ENCODE measurements around the gene LRP6.
"Not testable (repeated sequence)": the region's sequence is repeated elsewhere in the genome, so short reads cannot be mapped to it uniquely, and the experiment has no call there.

The LRP6 gene

DNA sequence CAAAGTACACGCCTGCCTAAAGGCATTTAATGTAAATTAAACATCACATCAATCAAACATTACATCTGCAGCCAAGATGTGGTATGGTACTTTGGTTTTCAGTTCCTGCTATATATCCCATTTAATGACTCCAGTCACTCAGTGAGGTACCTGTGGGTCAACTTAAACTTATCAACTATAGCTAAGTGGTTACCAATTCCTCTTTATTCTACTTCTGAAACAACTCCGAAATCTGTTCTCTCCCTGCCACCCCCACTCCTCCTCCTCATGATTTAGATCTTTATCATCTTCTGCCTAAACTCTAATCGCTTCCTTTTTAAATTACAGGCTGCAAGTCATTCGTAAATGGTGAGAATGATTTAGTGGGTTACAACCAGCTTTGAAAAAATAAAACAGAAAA lies 138.2 kb downstream of the LRP6 start:
- Histone ChIP-seq H3K4me3 (no peak overlapping the region), H3K27ac (no peak overlapping the region)
- DNase-seq (ENCODE audit: low spot score), result no peak
- TF ChIP-seq, protein P1, sequence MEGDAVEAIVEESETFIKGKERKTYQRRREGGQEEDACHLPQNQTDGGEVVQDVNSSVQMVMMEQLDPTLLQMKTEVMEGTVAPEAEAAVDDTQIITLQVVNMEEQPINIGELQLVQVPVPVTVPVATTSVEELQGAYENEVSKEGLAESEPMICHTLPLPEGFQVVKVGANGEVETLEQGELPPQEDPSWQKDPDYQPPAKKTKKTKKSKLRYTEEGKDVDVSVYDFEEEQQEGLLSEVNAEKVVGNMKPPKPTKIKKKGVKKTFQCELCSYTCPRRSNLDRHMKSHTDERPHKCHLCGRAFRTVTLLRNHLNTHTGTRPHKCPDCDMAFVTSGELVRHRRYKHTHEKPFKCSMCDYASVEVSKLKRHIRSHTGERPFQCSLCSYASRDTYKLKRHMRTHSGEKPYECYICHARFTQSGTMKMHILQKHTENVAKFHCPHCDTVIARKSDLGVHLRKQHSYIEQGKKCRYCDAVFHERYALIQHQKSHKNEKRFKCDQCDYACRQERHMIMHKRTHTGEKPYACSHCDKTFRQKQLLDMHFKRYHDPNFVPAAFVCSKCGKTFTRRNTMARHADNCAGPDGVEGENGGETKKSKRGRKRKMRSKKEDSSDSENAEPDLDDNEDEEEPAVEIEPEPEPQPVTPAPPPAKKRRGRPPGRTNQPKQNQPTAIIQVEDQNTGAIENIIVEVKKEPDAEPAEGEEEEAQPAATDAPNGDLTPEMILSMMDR (IDR thresholded peaks at IDR 0.05), result no peak

- TF ChIP-seq, protein P1 (IDR thresholded peaks at IDR 0.05), result no peak
- no peak for DNase-seq (ENCODE audit: low spot score)
- H3K4me3 ChIP-seq, result no peak overlapping the region
Observed at GRCh38 chr12:12127304-12127703, 139.5 kb downstream of the LRP6 start.

DNA sequence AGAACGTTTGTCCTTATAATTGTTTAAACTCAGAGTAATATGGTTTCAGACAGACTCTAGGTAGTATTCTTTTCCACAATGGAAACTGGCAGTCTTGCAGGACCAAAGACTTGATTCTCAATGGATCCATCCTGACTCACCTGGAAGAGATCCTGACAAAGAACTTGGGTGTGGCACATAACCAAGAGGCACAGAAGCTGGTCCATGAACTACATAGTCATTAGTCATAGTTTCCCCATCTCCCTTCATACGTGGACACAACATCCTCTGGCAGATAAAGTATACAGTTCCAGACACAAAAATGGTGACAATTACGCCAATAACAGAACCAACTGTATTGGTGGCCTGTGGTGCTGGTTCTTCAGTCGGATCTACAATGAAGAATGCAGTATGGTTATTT lies 140.3 kb downstream of the LRP6 start:
- H3K27ac ChIP-seq, result no peak overlapping the region
- TF ChIP-seq, protein P1 (IDR thresholded peaks at IDR 0.05), result no peak
- no peak overlapping the region for H3K4me3 ChIP-seq
- DNase-seq (ENCODE audit: low spot score), result no peak

More at GRCh38 chr12:12127304-12127703, 139.5 kb downstream of the LRP6 start:
- H3K27ac ChIP-seq, result no peak overlapping the region

DNA sequence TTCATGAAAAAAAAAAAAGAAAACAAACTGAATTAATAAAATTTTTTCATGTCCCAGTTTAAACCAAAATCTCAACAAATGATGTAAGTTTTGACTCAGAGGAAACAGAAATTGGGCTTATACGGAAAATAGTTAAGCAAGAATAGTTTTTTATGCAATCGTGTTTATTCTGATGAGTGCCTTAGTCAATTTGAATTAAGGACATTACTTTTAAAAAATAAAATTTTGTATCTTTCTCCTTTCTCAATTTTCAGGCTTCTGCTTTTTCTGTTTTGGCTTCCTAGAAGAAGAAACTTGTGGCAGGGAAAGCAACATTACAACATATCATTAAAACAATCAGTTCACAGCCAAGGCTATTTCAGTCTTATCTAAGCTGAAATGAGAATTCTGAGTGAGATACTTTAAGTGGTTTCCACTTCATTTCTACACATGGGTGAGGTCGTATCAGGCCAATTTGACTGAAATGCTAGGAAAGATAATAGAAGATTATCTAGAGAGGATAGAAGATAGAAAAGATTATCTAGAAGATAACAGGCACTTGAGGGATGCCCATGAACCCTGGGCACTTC lies 143.7 kb downstream of the LRP6 start:
- H3K27ac ChIP-seq, result no peak overlapping the region
- no peak for DNase-seq (ENCODE audit: low spot score)
- H3K4me3 ChIP-seq, result no peak overlapping the region
- TF ChIP-seq, protein P1 (IDR thresholded peaks at IDR 0.05), result no peak

DNA sequence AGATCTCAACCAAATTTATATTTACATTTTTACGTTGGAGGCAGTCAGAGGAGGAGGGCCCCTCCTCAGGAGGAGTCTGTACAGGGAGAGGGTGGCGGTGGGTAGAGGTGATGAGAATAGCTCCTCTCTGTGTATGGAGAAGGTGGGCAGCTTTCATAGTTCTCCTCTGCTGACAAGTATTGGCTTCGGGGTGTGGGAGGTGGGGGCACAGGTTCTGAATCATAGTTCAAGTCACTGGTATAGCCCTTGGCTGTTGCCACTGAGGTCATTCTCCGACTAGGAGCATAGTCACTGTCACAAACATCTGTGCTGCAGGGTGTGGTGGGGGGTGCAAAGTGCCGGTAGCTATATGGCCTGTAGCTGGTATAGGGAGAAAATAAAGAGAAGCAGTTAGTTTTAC lies 145.8 kb downstream of the LRP6 start:
- TF ChIP-seq, protein P1 (IDR thresholded peaks at IDR 0.05), result no peak
- no peak overlapping the region for H3K4me3 ChIP-seq
- DNase-seq (ENCODE audit: low spot score), result no peak
- H3K27ac ChIP-seq, result no peak overlapping the region

- H3K27ac ChIP-seq, result no peak overlapping the region
- TF ChIP-seq, protein P1 (IDR thresholded peaks at IDR 0.05), result no peak
Observed at GRCh38 chr12:12116677-12117076, 150.2 kb downstream of the LRP6 start.

GRCh38 chr12:12115514-12115913 lies 151.3 kb downstream of the LRP6 start:
- TF ChIP-seq, protein P1 (IDR thresholded peaks at IDR 0.05), result no peak
- no peak overlapping the region for H3K27ac ChIP-seq

More at GRCh38 chr12:12116677-12117076, 150.2 kb downstream of the LRP6 start:
- no peak for DNase-seq (ENCODE audit: low spot score)
- no peak overlapping the region for H3K4me3 ChIP-seq

GRCh38 chr12:12110923-12111555 lies 155.8 kb downstream of the LRP6 start:
- not testable (repeated sequence) for DNase-seq (ENCODE audit: low spot score); H3K27ac ChIP-seq; H3K4me3 ChIP-seq

More at GRCh38 chr12:12115514-12115913, 151.3 kb downstream of the LRP6 start:
- H3K4me3 ChIP-seq, result no peak overlapping the region
- no peak for DNase-seq (ENCODE audit: low spot score)

Measured in coronary artery (tissue), 2 donors.